HepG2 (cell line): ENCODE measurements around the gene CCNQ. TPM values are rescaled to one million over a fixed set of nuclear protein-coding genes. Genes with fewer than 3 reads are reported as not detected.

Experiments
- ATAC-seq: fragments of 200-7000 bp; cut with Tn5 transposase; 3 replicates; pipeline ENCODE4 v1.9.1; 2020; ENCODE audit warnings: mild to moderate bottlenecking, moderate library complexity
- BruUV-seq: library from RNA; stranded (reverse); fragments of 400-500 nt; replicated peaks from 2 replicates; lab custom pipeline; 2021; lab: Mats Ljungman, UMichigan
- CTCF ChIA-PET: fragments of 300-600 bp; formaldehyde crosslinking; extraction: SDS; loops from one replicate; lab custom pipeline; 2021; ENCODE audit warnings: low total read pairs, inconsistent platforms, low intra/inter-chr PET ratio; lab: Yijun Ruan, JAX
- POLR2A ChIA-PET: fragments of 350-600 bp; sonication (Branson Sonifier 250); formaldehyde crosslinking; loops from one replicate; lab custom pipeline; 2020; ENCODE audit warnings: antibody characterized with exemption, inconsistent platforms; lab: Yijun Ruan, JAX
- DNase-seq: peaks from one replicate; pipeline ENCODE4 v3.0.0-alpha.2; 2015; ENCODE audit warnings: low spot score
- FAIRE-seq: peaks from 3 replicates; lab custom pipeline; 2011; peaks lifted over from hg19 to GRCh38; lab: Jason Lieb, UNC
- H2AFZ ChIP-seq: one replicate; pipeline ENCODE4 v1.6.1; 2011; ENCODE audit warnings: low read length, inconsistent platforms
- H3K27ac ChIP-seq: fragments of 300-600 bp; 3 replicates; pipeline ENCODE4 v1.8.0; 2011; ENCODE audit warnings: mixed run types, mild to moderate bottlenecking, mixed read lengths, low read length, inconsistent platforms; ENCODE audit not compliant: insufficient read depth; ENCODE audit errors: extremely low read length
- H3K27me3 ChIP-seq, 2 experiments: fragments of 200-600 bp in 1 of 2; 2 replicates in 1 of 2; 3 replicates in 1 of 2; pipeline versions ENCODE4 v1.6.0 to v1.8.0; 2011; ENCODE audit warnings: low read length in 2 of 2, mild to moderate bottlenecking in 2 of 2, moderate library complexity in 2 of 2, inconsistent platforms in 1 of 2; ENCODE audit not compliant: insufficient read depth in 2 of 2, control insufficient read depth in 1 of 2
- H3K36me3 ChIP-seq, 2 experiments: fragments of 200-600 bp in 1 of 2; replicated peaks in 1 of 2; 2 replicates in 1 of 2; 3 replicates in 1 of 2; pipeline versions ENCODE4 v1.5.1 to v1.8.0; 2011; ENCODE audit warnings: low read length in 2 of 2, inconsistent platforms in 1 of 2; ENCODE audit not compliant: insufficient read depth in 2 of 2, control insufficient read depth in 1 of 2
- H3K4me1 ChIP-seq: 2 replicates; pipeline ENCODE4 v1.5.1; 2012; ENCODE audit warnings: low read length, inconsistent platforms; ENCODE audit not compliant: insufficient read depth
- H3K4me2 ChIP-seq: 2 replicates; pipeline ENCODE4 v1.6.0; 2011; ENCODE audit warnings: low read depth, low read length, inconsistent platforms
- H3K4me3 ChIP-seq, 3 experiments: fragments of 200-600 bp in 1 of 3; sonication (generic), shearing (Covaris generic) in 1 of 3; replicated peaks in 1 of 3; 2 replicates each; pipeline ENCODE4 v1.5.1; 2011 to 2016; ENCODE audit warnings: low read length in 3 of 3, inconsistent platforms in 2 of 3, low read depth in 2 of 3, mild to moderate bottlenecking in 2 of 3, control low read depth in 1 of 3, mixed read lengths in 1 of 3; ENCODE audit not compliant: insufficient read depth in 1 of 3
- H3K79me2 ChIP-seq: one replicate; pipeline ENCODE4 v1.6.1; 2011; ENCODE audit warnings: low read length, inconsistent platforms; ENCODE audit not compliant: insufficient read depth
- H3K9ac ChIP-seq: 2 replicates; pipeline ENCODE4 v1.6.0; 2011; ENCODE audit warnings: mild to moderate bottlenecking, low read depth, low read length, inconsistent platforms; ENCODE audit not compliant: insufficient read depth
- H3K9me3 ChIP-seq: 2 replicates; pipeline ENCODE4 v1.5.1; 2012; ENCODE audit warnings: mild to moderate bottlenecking, low read length
- H4K20me1 ChIP-seq: 2 replicates; pipeline ENCODE4 v1.6.0; 2011; ENCODE audit warnings: inconsistent platforms, mild to moderate bottlenecking, low read length, moderate library complexity; ENCODE audit not compliant: insufficient read depth
- BCL6 ChIP-seq: IDR thresholded peaks from 2 replicates; pipeline ENCODE4 v1.6.1; 2016; ENCODE audit warnings: missing genetic modification reagents, missing compliant biosample characterization
- EP300 ChIP-seq, 3 experiments: sonication (generic) in 1 of 3; formaldehyde crosslinking in 1 of 3; IDR thresholded peaks; 2 replicates each; pipeline versions ENCODE4 v1.5.1 to v1.6.1; 2011 to 2020; ENCODE audit warnings: low read depth in 2 of 3, low read length in 2 of 3, borderline replicate concordance in 1 of 3, improper control_type of control experiment in 1 of 3, mild to moderate bottlenecking in 1 of 3, missing genetic modification reagents in 1 of 3, moderate library complexity in 1 of 3
- NFATC3 ChIP-seq: sonication (generic); formaldehyde crosslinking; IDR thresholded peaks from 2 replicates; pipeline ENCODE4 v1.5.1; 2020; ENCODE audit warnings: mild to moderate bottlenecking, missing genetic modification reagents
- NR3C1 ChIP-seq: sonication (generic); formaldehyde crosslinking; IDR thresholded peaks from 2 replicates; pipeline ENCODE4 v1.4.0; 2020; ENCODE audit warnings: missing genetic modification reagents
- TGIF2 ChIP-seq: IDR thresholded peaks from 2 replicates; pipeline ENCODE4 v1.6.1; 2016; ENCODE audit warnings: control low read depth, missing compliant biosample characterization
- ZNF670 ChIP-seq: sonication (generic); formaldehyde crosslinking; IDR thresholded peaks from 2 replicates; pipeline ENCODE4 v1.8.0; 2022; ENCODE audit warnings: mild to moderate bottlenecking, missing genetic modification reagents, borderline replicate concordance
- ZNF746 ChIP-seq: sonication (generic); formaldehyde crosslinking; IDR thresholded peaks from 2 replicates; pipeline ENCODE4 v1.8.0; 2022; ENCODE audit warnings: mild to moderate bottlenecking, missing genetic modification reagents
- WGBS: methylation state at CpG from one replicate; pipeline ENCODE4 v1.1.6; 2017; ENCODE audit warnings: low lambda C conversion rate; 5-methylcytosine and 5-hydroxymethylcytosine counted together
- in situ Hi-C: cut with HindIII; loops from 2 replicates; pipeline ENCODE4 v1.10.0; 2017; ENCODE audit warnings: low pct_unique_long_range_greater_than_20kb; ENCODE audit not compliant: extremely low pct_ligation_motif_present
- intact Hi-C: fragments of 100-400 bp; cut with micrococcal nuclease; formaldehyde crosslinking; loops from one replicate; pipeline ENCODE4 v1.10.0; 2022; ENCODE audit not compliant: unreplicated experiment
- polyA plus RNA-seq, 8 experiments: library from polyadenylated mRNA; depleted of rRNA in 3 of 8; stranded (reverse) in 7 of 8; unstranded in 1 of 8; fragments of >200 nt; fragmentation: Illumina TruSeq in 4 of 8; extraction: Trizol in 4 of 8; gene quantifications; 2 replicates each; pipeline versions ENCODE4 v1.2.1 to v1.2.3, GENCODE V29; 2011 to 2016; ENCODE audit warnings: low read depth in 4 of 8, missing spikeins in 1 of 8, mixed read lengths in 1 of 8; ENCODE audit not compliant: insufficient read depth in 1 of 8
- total RNA-seq, 5 experiments: library from RNA; depleted of rRNA; stranded (reverse); fragments of >200 nt; fragmentation: Illumina TruSeq; extraction: Trizol; gene quantifications; 2 replicates each; pipeline ENCODE4 v1.2.3, GENCODE V29; 2016; ENCODE audit warnings: low read depth in 1 of 5
- TF ChIP-seq, protein P1 (sequence below), 2 experiments: fragments of 450-650 bp in 1 of 2; sonication (generic) in 1 of 2; formaldehyde crosslinking; IDR thresholded peaks; 2 replicates each; pipeline versions ENCODE4 v1.5.0 to v1.8.0; 2020 to 2022; ENCODE audit warnings: mild to moderate bottlenecking in 1 of 2, missing genetic modification reagents in 1 of 2
- TF ChIP-seq, protein P2 (sequence below): sonication (generic); formaldehyde crosslinking; conservative IDR thresholded peaks from 2 replicates; pipeline ENCODE4 v1.4.0; 2020; ENCODE audit warnings: missing genetic modification reagents
- TF ChIP-seq, protein P3 (sequence below): sonication (generic); formaldehyde crosslinking; IDR thresholded peaks from 2 replicates; pipeline ENCODE4 v1.4.0; 2020; ENCODE audit warnings: missing genetic modification reagents
- TF ChIP-seq, protein P4 (sequence below): sonication (generic); formaldehyde crosslinking; conservative IDR thresholded peaks from 2 replicates; pipeline ENCODE4 v1.8.1; 2023; ENCODE audit warnings: missing genetic modification reagents

Gene CCNQ
- total and polyA plus RNA-seq, 2 of the 13 experiments (the other 11 are each of a cell fraction or from before 2014, with no cell fraction given) = 15.0 to 25.5 TPM

DNA sequence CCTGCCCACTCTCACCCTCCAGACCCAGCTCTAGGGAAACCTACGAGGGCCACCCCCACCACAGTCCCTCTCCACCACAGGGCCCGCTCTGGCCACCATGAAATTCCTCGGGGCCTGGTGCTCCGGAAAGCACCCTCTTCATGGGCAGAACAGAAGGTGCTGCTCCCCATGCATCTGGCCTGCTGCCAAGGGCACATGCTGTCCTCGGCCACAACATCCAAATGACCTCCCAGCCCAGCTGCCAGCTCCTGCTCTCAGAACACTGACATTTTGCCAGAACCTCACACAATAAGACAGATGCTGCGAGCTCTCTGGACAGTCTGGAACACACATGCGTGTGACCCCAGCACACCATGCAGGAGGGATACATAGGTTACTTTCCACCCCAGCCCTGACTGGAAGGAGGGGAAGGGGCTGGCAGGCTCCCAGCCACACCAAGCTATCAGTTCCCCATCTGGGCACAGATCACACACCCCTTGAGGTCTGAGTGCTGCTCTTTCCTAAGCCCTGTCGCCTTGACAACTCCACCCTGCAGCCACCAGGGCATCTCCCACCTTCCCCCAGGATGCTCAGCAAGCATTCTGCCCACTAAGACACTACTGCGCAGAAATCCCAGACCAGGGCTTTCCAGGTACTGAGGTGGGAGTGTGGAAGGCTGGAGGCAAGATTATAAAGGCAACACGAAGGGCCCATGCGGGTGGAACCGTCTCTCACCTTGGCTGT, 5.8 kb downstream of the CCNQ start:
- CTCF ChIA-PET = no interaction called here
- Histone ChIP-seq H3K4me3 (no peak overlapping the region), H3K36me3 (peaks cover 3 to 7% of the 10 kb centered on the region in 2 experiments; a peak in 3 of 5 replicates), H3K27me3 (no peaks in the 10 kb centered on the region), H3K27ac (no peak overlapping the region), H3K9me3 (no peaks in the 10 kb centered on the region), H3K79me2 (peaks cover 6% of the 10 kb centered on the region), H3K4me2 (no peak overlapping the region), H3K9ac (no peak overlapping the region), H3K4me1 (peaks cover 16% of the 10 kb centered on the region), H2AFZ (no peak overlapping the region), H4K20me1 (no peaks in the 10 kb centered on the region)
- no peak for DNase-seq
- BruUV-seq = no TSS peak
- intact Hi-C loops = no loop called here
- no peak for FAIRE-seq
- in situ Hi-C loops = no loop called here
- POLR2A ChIA-PET = no interaction called here
- 98% methylated on average over 10 of the region's 12 CpGs for WGBS
- no peak for ATAC-seq
- TF ChIP-seq ZNF746 (CRISPR knock-in tag) (no peak), NR3C1 (CRISPR knock-in tag) (no peak), NFATC3 (no peak), TGIF2 (no peak), EP300 (IDR thresholded peaks at IDR 0.05; ENCODE audit: low read depth in 2 of 2, low read length in 2 of 2) (no peak), EP300 (CRISPR knock-in tag; IDR thresholded peaks at IDR 0.05; ENCODE audit: borderline replicate concordance) (no peak), BCL6 (CRISPR knock-in tag) (no peak), ZNF670 (no peak)
- TF ChIP-seq, protein P1, sequence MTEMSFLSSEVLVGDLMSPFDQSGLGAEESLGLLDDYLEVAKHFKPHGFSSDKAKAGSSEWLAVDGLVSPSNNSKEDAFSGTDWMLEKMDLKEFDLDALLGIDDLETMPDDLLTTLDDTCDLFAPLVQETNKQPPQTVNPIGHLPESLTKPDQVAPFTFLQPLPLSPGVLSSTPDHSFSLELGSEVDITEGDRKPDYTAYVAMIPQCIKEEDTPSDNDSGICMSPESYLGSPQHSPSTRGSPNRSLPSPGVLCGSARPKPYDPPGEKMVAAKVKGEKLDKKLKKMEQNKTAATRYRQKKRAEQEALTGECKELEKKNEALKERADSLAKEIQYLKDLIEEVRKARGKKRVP (CRISPR knock-in tag; IDR thresholded peaks at IDR 0.05) = no peak
- TF ChIP-seq, protein P2, sequence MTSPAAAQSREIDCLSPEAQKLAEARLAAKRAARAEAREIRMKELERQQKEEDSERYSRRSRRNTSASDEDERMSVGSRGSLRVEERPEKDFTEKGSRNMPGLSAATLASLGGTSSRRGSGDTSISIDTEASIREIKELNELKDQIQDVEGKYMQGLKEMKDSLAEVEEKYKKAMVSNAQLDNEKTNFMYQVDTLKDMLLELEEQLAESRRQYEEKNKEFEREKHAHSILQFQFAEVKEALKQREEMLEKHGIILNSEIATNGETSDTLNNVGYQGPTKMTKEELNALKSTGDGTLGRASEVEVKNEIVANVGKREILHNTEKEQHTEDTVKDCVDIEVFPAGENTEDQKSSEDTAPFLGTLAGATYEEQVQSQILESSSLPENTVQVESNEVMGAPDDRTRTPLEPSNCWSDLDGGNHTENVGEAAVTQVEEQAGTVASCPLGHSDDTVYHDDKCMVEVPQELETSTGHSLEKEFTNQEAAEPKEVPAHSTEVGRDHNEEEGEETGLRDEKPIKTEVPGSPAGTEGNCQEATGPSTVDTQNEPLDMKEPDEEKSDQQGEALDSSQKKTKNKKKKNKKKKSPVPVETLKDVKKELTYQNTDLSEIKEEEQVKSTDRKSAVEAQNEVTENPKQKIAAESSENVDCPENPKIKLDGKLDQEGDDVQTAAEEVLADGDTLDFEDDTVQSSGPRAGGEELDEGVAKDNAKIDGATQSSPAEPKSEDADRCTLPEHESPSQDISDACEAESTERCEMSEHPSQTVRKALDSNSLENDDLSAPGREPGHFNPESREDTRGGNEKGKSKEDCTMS = no peak
- TF ChIP-seq, protein P3, sequence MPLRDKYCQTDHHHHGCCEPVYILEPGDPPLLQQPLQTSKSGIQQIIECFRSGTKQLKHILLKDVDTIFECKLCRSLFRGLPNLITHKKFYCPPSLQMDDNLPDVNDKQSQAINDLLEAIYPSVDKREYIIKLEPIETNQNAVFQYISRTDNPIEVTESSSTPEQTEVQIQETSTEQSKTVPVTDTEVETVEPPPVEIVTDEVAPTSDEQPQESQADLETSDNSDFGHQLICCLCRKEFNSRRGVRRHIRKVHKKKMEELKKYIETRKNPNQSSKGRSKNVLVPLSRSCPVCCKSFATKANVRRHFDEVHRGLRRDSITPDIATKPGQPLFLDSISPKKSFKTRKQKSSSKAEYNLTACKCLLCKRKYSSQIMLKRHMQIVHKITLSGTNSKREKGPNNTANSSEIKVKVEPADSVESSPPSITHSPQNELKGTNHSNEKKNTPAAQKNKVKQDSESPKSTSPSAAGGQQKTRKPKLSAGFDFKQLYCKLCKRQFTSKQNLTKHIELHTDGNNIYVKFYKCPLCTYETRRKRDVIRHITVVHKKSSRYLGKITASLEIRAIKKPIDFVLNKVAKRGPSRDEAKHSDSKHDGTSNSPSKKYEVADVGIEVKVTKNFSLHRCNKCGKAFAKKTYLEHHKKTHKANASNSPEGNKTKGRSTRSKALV = no peak
- TF ChIP-seq, protein P4, sequence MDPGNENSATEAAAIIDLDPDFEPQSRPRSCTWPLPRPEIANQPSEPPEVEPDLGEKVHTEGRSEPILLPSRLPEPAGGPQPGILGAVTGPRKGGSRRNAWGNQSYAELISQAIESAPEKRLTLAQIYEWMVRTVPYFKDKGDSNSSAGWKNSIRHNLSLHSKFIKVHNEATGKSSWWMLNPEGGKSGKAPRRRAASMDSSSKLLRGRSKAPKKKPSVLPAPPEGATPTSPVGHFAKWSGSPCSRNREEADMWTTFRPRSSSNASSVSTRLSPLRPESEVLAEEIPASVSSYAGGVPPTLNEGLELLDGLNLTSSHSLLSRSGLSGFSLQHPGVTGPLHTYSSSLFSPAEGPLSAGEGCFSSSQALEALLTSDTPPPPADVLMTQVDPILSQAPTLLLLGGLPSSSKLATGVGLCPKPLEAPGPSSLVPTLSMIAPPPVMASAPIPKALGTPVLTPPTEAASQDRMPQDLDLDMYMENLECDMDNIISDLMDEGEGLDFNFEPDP = no peak
